D721Med (cell line): Measurements from ENCODE around the gene SYMPK.

Experiments
- DNase-seq: peaks from one replicate; pipeline ENCODE4 v3.0.0; 2011; ENCODE audit warnings: low spot score; ENCODE audit not compliant: insufficient read length
- FAIRE-seq: peaks from 2 replicates; lab custom pipeline; 2011; peaks lifted over from hg19 to GRCh38; lab: Jason Lieb, UNC
- CTCF ChIP-seq: IDR thresholded peaks from 2 replicates; pipeline ENCODE4 v1.5.1; 2012; ENCODE audit warnings: mild to moderate bottlenecking, control low read depth; ENCODE audit not compliant: insufficient read depth; ENCODE audit errors: missing control alignments

Gene SYMPK

GRCh38 chr19:45863335-45863839 lies 440 bp upstream of the SYMPK start:
- DNase-seq (no peak), FAIRE-seq (no peak)
- TF ChIP-seq CTCF, result no peak

GRCh38 chr19:45862271-45862563 lies 730 bp downstream of the SYMPK start:
- no peak for FAIRE-seq
- DNase-seq, result no peak
- TF ChIP-seq CTCF, result no peak

GRCh38 chr19:45860359-45861259 lies 2.3 kb downstream of the SYMPK start:
- no peak for TF ChIP-seq CTCF
- FAIRE-seq, result no peak
- DNase-seq, result no peak

- TF ChIP-seq CTCF, result no peak
- DNase-seq, result no peak
- no peak for FAIRE-seq
Observed at GRCh38 chr19:45854167-45854778, 8.7 kb downstream of the SYMPK start.

GRCh38 chr19:45852983-45853382 lies 10.0 kb downstream of the SYMPK start:
- no peak for FAIRE-seq
- TF ChIP-seq CTCF, result no peak
- DNase-seq, result no peak

GRCh38 chr19:45852145-45852750 lies 10.7 kb downstream of the SYMPK start:
- FAIRE-seq (no peak), DNase-seq (no peak)
- no peak for TF ChIP-seq CTCF

- FAIRE-seq (no peak), DNase-seq (no peak)
- no peak for TF ChIP-seq CTCF
Observed at GRCh38 chr19:45848922-45849321, 14.0 kb downstream of the SYMPK start.
